ENCODE results near the gene TMC3.
"Not testable (repeated sequence)": the region's sequence is repeated elsewhere in the genome, so short reads cannot be mapped to it uniquely, and the experiment has no call there.

The TMC3 gene

GRCh38 chr15:81384891-81385720 is 11.1 kb upstream of the TMC3 start:
- no peak for DNase-seq

DNA sequence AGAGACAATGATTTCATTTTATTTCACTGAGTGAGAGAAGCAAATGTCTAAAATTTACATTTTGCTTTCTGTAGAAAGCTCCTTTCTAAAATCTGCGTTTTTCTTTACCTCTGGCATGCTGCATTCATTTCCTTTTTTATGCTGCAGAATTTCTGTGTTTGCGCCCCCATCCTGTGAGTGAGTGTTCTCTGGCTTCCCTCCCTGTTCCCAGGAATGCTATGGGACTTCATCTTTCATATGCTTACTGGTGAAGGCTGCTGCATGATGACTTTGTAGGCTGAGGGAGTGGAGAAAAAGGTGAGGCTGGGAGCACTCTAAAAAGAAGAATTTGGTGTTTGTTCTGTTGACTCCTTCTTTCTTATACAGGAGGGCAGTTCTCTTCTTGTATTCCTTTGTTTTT is 7.7 kb upstream of the TMC3 start:
- DNase-seq = no peak

DNA sequence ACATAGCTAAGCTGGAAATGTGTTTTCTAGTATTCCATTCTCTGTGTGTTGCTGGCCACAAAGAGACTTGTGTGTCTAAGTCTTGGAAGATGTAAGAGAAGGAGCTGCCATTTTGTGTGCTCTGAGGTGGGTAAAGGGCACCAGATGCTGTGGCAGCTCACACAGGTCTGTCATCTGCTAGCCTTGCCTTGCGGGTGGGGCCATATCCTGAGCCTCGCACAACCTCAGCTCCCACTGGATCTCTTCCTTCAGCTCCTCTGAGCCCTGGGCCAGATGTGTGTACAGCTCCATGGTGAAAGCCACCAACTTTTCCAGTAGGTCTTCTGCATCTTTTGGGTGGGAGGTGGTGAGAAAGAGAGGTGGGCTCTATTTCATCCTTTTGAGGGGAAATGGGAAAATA is 6.7 kb upstream of the TMC3 start:
- DNase-seq = no peak

DNA sequence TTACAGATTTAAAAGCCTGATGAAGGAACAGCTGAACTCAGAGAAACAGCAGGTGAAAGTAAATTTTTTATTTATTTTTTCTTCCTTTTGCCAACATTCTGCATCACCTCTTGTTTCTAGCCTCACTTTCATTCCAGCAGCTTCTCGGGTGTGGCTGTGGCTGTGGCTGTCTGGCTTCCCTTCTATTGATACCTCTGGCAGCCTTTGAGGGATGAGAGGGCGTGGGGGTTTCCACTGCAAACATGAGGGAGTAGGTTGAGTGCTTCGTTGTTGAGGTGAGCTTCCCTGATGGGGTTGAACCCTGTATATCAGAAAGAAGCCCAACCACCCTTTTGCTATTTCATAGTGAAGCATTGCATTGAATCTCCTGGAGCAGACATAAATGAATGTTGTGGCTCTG is 6.2 kb upstream of the TMC3 start:
- no peak for DNase-seq

DNA sequence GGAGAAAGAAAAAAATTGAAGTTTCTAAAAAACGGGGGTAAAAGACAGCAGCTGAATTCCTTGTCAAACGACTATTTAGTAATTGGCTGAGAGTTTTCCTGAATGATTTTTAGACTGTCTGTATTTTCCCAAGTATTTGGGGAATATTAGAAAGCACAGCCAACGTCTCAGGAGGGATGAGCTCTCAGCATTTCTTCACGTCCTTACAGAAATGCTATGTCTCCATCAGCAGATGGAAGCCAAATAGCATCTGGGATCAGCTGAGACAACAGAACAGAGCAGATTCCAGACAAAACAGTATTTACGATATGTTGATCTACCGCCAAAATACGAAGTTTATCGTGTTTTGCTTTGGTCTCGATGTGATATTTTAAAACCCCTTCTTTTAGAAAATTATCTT is 5.3 kb upstream of the TMC3 start:
- DNase-seq = no peak

DNA sequence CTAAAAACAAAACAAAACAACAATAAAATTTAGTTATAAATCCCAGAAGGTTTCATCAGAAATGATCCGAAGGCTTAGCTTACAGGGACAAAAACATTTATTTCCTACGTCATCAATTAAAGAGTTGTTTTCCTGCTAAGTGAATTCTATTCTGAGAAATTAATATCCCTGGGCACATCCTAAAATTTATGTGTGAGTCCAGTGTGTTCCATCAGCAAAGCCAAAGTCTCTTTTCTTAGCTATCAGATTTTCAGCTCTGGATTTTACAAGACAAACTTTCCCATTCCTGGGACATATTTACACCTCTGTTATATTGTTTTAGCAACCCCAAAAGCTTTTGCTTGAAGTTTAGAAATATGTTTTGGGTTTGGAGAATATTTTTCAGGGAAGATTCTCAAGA is 4.4 kb upstream of the TMC3 start:
- DNase-seq = no peak

DNA sequence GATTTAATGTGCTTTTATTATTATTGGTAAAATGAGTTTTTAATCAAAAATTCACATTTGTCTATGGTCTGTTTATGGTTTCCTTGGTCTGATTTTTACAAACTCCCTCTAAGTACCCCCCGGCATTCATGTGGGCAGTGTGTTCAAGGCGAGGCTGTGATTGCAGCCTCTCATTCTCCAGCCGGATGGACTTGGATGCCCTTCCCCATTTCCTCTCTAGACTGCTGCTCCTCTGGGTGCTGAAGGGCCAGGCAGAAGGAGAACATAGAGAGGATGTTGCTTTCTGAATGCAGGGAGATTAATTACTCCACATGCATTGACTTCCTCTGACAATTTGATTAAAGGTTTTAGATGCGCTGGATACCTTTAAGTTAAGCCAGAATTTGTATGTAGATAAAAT is 3.9 kb upstream of the TMC3 start:
- no peak for DNase-seq

- DNase-seq = no peak
Measured at GRCh38 chr15:81376231-81376630, 2.2 kb upstream of the TMC3 start.

GRCh38 chr15:81375461-81375860 is 1.4 kb upstream of the TMC3 start:
- no peak for DNase-seq

- no peak for DNase-seq
Measured at GRCh38 chr15:81373176-81373575, 837 bp downstream of the TMC3 start.

GRCh38 chr15:81372575-81372974 is 1.4 kb downstream of the TMC3 start:
- DNase-seq = no peak

DNA sequence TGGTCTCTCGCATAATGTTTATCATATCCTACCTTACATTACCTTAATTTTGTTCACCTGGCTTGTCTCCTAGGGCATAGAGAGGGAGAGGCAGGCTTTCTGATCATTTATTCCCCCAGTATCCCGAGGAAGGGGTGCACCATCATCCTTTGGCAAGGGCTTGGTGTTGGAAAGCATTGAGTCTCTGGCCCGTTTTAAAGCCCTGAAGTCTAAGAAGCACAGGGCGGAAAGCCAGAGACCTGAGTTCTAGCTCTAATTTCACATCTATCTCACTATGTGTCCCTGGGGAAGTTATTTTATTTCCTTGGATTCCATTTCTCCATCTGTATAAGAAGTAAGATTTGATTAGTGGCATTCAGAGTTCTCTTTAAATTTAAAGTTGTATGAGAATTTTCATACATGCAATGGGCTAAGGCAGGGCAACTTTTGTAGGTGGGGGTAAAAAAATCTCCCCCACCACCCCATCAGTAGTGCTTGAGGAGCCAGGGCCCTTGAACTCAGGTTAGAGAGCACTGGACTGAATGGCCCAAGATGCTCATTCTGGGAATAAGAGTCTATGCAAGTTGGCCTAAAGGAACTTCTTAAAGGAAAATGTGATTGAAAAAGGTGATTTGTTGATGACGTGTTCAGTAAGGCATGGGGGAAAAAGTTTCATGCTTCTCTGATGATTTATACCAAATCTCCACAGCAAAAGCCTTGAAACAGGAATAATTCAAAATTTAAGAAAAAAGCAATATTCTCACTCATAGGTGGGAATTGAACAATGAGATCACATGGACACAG is 10.1 kb downstream of the TMC3 start:
- DNase-seq = no peak

GRCh38 chr15:81363276-81363675 is 10.7 kb downstream of the TMC3 start:
- no peak for DNase-seq

DNA sequence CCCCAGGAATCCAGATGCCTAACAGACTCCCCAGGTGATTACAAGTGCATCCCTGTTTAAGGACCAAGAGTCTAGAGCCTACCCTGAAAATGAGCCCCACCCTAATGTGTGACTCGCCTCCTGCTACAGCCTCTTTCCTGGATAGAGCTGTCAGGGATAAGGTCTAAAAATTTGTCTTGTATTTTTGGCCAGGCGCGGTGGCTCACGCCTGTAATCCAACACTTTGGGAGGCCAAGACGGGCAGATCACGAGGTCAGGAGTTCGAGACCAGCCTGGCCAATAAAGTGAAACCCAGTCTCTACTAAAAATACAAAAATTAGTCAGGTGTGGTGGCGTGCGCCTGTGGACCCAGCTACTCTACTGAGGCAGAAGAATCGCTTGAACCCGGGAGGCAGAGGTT is 11.2 kb downstream of the TMC3 start:
- DNase-seq = no peak

- no peak for DNase-seq
Measured at GRCh38 chr15:81361891-81362290, 12.1 kb downstream of the TMC3 start.

DNA sequence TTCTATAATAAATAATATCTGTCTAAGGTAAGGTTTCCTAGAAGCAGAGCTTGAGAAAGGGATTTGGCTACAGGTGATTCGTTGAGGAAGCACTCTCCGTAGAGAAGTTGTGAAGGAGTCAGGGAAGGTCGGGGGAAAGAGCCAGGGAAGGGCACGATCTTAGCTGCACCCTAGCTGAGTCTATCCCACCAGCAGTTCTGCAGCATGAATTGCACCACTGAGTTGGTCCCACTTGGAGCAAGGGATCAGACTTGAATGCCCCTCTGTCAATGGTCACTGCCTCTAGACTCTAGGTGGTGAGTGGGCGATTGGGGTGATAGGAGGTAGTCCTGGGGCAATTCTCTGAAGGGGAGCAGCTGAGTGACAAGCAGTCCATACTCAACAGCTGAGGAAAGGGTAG is 13.5 kb downstream of the TMC3 start:
- DNase-seq = no peak

DNA sequence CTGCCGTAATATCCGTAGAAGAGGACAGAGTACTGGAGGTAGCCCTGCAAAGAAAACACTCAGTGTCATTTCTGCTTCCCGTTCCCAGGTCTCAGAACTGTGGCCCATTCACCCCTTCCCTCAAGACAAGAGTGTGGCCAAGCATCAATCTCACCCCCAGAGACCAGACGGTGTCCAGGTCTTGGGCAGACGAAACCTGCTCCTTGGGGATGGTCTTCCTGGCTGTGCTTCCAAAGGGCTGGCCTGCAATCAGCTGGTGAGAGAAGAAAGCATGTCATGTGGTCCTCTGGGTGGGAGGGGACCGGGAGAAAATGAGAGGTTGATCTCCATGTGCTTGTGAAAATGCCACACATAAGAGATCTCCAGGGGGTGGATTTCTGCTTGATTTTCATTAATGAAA is 15.8 kb downstream of the TMC3 start:
- DNase-seq = no peak

GRCh38 chr15:81357180-81357686 is 16.8 kb downstream of the TMC3 start:
- no peak for DNase-seq

GRCh38 chr15:81356252-81356651 is 17.8 kb downstream of the TMC3 start:
- DNase-seq = no peak

- no peak for DNase-seq
Measured at GRCh38 chr15:81351651-81352050, 22.4 kb downstream of the TMC3 start.

GRCh38 chr15:81349271-81349670 is 24.7 kb downstream of the TMC3 start:
- no peak for DNase-seq

DNA sequence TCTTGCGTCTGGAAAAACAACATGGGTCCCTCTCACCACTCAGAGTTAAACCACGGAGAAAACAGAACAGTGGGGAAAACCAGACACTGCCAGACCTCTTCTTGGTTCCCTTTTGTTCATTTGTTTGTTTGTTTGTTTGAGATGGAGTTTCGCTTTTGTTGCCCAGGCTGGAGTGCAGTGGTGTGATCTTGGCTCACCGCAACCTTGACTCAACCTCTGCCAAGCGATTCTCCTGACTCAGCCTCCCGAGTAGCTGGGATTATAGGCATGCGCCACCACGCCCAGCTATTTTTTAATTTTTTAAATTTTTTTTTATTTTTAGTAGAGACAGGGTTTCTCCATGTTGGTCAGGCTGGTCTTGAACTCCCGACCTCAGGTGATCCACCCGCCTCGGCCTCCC is 25.3 kb downstream of the TMC3 start:
- not testable (repeated sequence) for DNase-seq

DNA sequence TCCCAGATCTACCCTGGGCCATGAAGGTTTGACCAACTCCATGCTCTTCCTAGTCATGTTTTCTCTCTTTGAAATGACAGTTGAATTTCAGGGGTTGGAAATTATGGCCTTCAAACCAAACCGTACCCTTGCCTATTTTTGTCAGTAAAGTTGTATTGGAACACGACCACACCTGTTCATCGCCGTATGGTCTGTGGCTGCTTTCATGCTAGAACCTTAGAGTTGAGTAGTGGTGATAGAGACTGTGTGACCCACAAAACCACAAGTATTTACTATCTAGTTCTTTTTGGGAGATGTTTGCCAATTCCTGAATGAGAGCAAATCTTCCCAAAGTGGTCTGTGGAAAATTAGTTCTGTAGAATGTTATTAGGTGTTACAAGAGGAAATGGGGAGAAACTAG is 26.1 kb downstream of the TMC3 start:
- no peak for DNase-seq

- no peak for DNase-seq
Measured at GRCh38 chr15:81346611-81347010, 27.4 kb downstream of the TMC3 start.

Measured in stimulated activated naive CD4-positive, alpha-beta T cell (primary cell).